ENCODE measurements around the gene ABITRAM. TPM values are rescaled to one million over a fixed set of nuclear protein-coding genes. Genes with fewer than 3 reads are reported as not detected.

Gene ABITRAM
- total RNA-seq, 1 donor from 2014 or later = 21.7 TPM

DNA sequence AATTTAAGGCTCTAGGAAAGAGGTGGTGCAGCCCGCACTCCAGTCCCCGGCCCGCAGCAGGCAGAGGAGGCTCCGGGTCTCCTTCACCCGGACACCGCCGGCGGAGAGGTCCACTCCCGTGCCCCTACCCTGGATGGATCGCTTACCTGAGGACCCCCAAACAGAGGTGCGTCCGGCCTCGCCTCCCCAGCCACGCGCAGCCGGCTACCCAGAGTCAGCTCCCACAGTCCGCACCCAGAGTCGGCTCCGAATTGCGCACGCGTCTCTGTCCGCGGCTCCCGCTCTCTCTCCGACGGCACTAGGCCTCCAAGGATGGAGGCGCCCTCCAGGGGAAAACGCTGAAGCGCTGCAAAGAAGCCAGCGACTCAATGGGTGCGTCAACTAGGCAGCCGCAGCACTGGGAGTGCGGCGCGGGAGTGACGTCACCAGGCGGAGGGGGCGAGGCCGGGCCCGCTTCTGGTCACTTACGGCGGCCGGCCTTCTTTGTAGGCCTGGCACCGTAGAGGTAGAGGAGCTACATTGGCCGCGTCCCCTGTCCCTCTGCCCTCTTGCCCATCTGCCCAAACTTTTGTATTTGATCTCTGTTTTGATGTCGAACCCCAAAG is 380 bp upstream of the ABITRAM start, which contains the start of gene ELP1:
TSS of gene ELP1 (minus strand) at position 407 of the 605 bp plus-strand sequence. CDS start 2,978 bp downstream, outside the sequence.
- Mint-ChIP-seq H3K27ac (peak within 1 kb of the TSS; percentile 95), H3K9me3 (no peaks in the 10 kb centered on the region), H3K4me3 (peak within 1 kb of the TSS; percentile 100), H3K4me1 (ENCODE audit: unreplicated experiment) (peaks cover 24% of the 10 kb centered on the region), H3K36me3 (peaks cover 13% of the 10 kb centered on the region), H3K27me3 (no peaks in the 10 kb centered on the region)
- peak; percentile 44 for TF ChIP-seq CTCF (conservative IDR thresholded peaks at IDR 0.05)
- DNase-seq (ENCODE audit: extremely low spot score, unreplicated experiment) = peak; percentile 94

- Mint-ChIP-seq H3K27me3 (no peaks in the 10 kb centered on the region), H3K9me3 (no peaks in the 10 kb centered on the region), H3K4me3 (no peak overlapping the region), H3K4me1 (ENCODE audit: unreplicated experiment) (peaks cover 16% of the 10 kb centered on the region), H3K27ac (no peak overlapping the region), H3K36me3 (peaks cover 14% of the 10 kb centered on the region)
- TF ChIP-seq CTCF (conservative IDR thresholded peaks at IDR 0.05) = no peak
- DNase-seq (ENCODE audit: extremely low spot score, unreplicated experiment) = no peak
Observed at GRCh38 chr9:108937561-108938305, 3.5 kb downstream of the ABITRAM start.

GRCh38 chr9:108939975-108940374 is 5.8 kb downstream of the ABITRAM start:
- Mint-ChIP-seq H3K4me1 (ENCODE audit: unreplicated experiment) (peaks cover 12% of the 10 kb centered on the region), H3K36me3 (peaks cover 14% of the 10 kb centered on the region), H3K4me3 (no peak overlapping the region), H3K27me3 (no peaks in the 10 kb centered on the region), H3K9me3 (no peaks in the 10 kb centered on the region), H3K27ac (no peak overlapping the region)
- TF ChIP-seq CTCF (conservative IDR thresholded peaks at IDR 0.05) = no peak
- DNase-seq (ENCODE audit: extremely low spot score, unreplicated experiment) = no peak

GRCh38 chr9:108950168-108950567 is 16.0 kb downstream of the ABITRAM start:
- Mint-ChIP-seq H3K36me3 (peaks cover 9% of the 10 kb centered on the region), H3K4me3 (no peak overlapping the region), H3K27me3 (no peaks in the 10 kb centered on the region), H3K27ac (no peak overlapping the region), H3K9me3 (no peaks in the 10 kb centered on the region), H3K4me1 (ENCODE audit: unreplicated experiment) (no peaks in the 10 kb centered on the region)
- TF ChIP-seq CTCF (conservative IDR thresholded peaks at IDR 0.05) = no peak
- no peak for DNase-seq (ENCODE audit: extremely low spot score, unreplicated experiment)

DNA sequence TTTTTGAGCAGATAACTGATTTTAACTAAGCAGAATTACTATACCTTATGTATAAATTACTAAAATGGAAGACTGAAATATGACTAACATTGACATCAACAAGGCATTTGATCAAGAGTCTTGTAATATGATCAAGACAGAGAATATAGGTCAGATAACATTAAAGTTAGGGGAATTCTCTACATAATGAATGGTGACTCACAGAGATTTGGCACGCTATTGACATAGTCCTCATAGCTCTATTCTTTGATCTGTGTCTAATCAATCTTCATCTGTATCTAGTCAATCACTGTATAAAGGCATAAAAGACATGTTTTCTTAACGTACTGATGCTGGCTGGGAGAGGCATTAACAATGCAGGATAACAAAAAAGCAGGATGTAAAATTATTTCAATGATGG is 17.4 kb downstream of the ABITRAM start:
- Mint-ChIP-seq H3K4me1 (ENCODE audit: unreplicated experiment) (peaks cover 4% of the 10 kb centered on the region), H3K9me3 (no peaks in the 10 kb centered on the region), H3K27me3 (no peaks in the 10 kb centered on the region), H3K27ac (no peak overlapping the region), H3K4me3 (no peak overlapping the region), H3K36me3 (peaks cover 5% of the 10 kb centered on the region)
- DNase-seq (ENCODE audit: extremely low spot score, unreplicated experiment) = no peak
- no peak for TF ChIP-seq CTCF (conservative IDR thresholded peaks at IDR 0.05)
